GM18502 (cell line): Measurements from ENCODE around the gene GHITM.
A peak's percentile ranks its signal among the peaks of the same experiment; 100 is the strongest.
"Not testable (repeated sequence)": the region's sequence is repeated elsewhere in the genome, so short reads cannot be mapped to it uniquely, and the experiment has no call there.

ENCODE experiments used
- ATAC-seq: cut with Tn5 transposase; IDR thresholded peaks from one replicate; pipeline ENCODE4 v1.9.1; 2021; ENCODE audit warnings: mild to moderate bottlenecking; ENCODE audit not compliant: unreplicated experiment, poor library complexity

GHITM gene

GRCh38 chr10:84139126-84140035 is at the start of gene GHITM:
Gene GHITM, plus strand, starts transcription at chr10:84139509. Its CDS starts 1,992 bp downstream, at chr10:84141501.
- peak; percentile 99 for ATAC-seq

GRCh38 chr10:84095811-84096497 is 43.4 kb upstream of the GHITM start:
- no peak for ATAC-seq

- ATAC-seq: no peak
Measured at GRCh38 chr10:84097787-84098353, 41.4 kb upstream of the GHITM start.

- ATAC-seq: no peak
Measured at GRCh38 chr10:84098667-84099066, 40.6 kb upstream of the GHITM start.

- no peak for ATAC-seq
Measured at GRCh38 chr10:84101042-84101441, 38.3 kb upstream of the GHITM start.

- no peak for ATAC-seq
Measured at GRCh38 chr10:84108797-84109196, 30.5 kb upstream of the GHITM start.

GRCh38 chr10:84109772-84110171 is 29.5 kb upstream of the GHITM start:
- ATAC-seq: not testable (repeated sequence)

GRCh38 chr10:84113468-84113867 is 25.8 kb upstream of the GHITM start:
- ATAC-seq: not testable (repeated sequence)

- no peak for ATAC-seq
Measured at GRCh38 chr10:84114088-84114667, 25.1 kb upstream of the GHITM start.

GRCh38 chr10:84117204-84117603 is 22.1 kb upstream of the GHITM start:
- not testable (repeated sequence) for ATAC-seq

GRCh38 chr10:84117686-84118394 is 21.5 kb upstream of the GHITM start:
- no peak for ATAC-seq

- no peak for ATAC-seq
Measured at GRCh38 chr10:84118395-84119006, 20.8 kb upstream of the GHITM start.

- ATAC-seq: no peak
Measured at GRCh38 chr10:84123362-84123761, 15.9 kb upstream of the GHITM start.

- ATAC-seq: not testable (repeated sequence)
Measured at GRCh38 chr10:84125910-84126784, 13.2 kb upstream of the GHITM start.

- ATAC-seq: no peak
Measured at GRCh38 chr10:84126785-84127167, 12.5 kb upstream of the GHITM start.

- ATAC-seq: no peak
Measured at GRCh38 chr10:84135836-84136235, 3.5 kb upstream of the GHITM start.

GRCh38 chr10:84137811-84138210 is 1.5 kb upstream of the GHITM start:
- ATAC-seq: no peak

- ATAC-seq: no peak
Measured at GRCh38 chr10:84138478-84139125, 707 bp upstream of the GHITM start.
